Measurements from ENCODE around the gene ATG16L2.
"Not testable (repeated sequence)": the region's sequence is repeated elsewhere in the genome, so short reads cannot be mapped to it uniquely, and the experiment has no call there.

ATG16L2 gene

GRCh38 chr11:72806378-72806777 lies 7.8 kb upstream of the ATG16L2 start:
- not testable (repeated sequence) for DNase-seq (ENCODE audit: low read depth)

- peak; percentile 41 for DNase-seq (ENCODE audit: low read depth)
These were observed 7.1 kb upstream of the ATG16L2 start for GRCh38 chr11:72807021-72807693.

- no peak for DNase-seq (ENCODE audit: low read depth)
These were observed 6.4 kb upstream of the ATG16L2 start for GRCh38 chr11:72807792-72808191.

GRCh38 chr11:72808331-72808798 lies 5.8 kb upstream of the ATG16L2 start:
- DNase-seq (ENCODE audit: low read depth): no peak

- DNase-seq (ENCODE audit: low read depth): not testable (repeated sequence)
These were observed 2.5 kb upstream of the ATG16L2 start for GRCh38 chr11:72811686-72812085.

- no peak for DNase-seq (ENCODE audit: low read depth)
These were observed 1.6 kb upstream of the ATG16L2 start for GRCh38 chr11:72812604-72812966.

- no peak for DNase-seq (ENCODE audit: low read depth)
These were observed 1.1 kb upstream of the ATG16L2 start for GRCh38 chr11:72812967-72813739.

GRCh38 chr11:72813740-72814285 lies 398 bp upstream of the ATG16L2 start:
- DNase-seq (ENCODE audit: low read depth): peak; percentile 54

- no peak for DNase-seq (ENCODE audit: low read depth)
These were observed 953 bp downstream of the ATG16L2 start for GRCh38 chr11:72815110-72815618.

- DNase-seq (ENCODE audit: low read depth): no peak
These were observed 2.3 kb downstream of the ATG16L2 start for GRCh38 chr11:72816404-72816990.

GRCh38 chr11:72817966-72818365 lies 3.8 kb downstream of the ATG16L2 start:
- DNase-seq (ENCODE audit: low read depth): no peak

GRCh38 chr11:72818971-72819370 lies 4.8 kb downstream of the ATG16L2 start:
- DNase-seq (ENCODE audit: low read depth): no peak

- no peak for DNase-seq (ENCODE audit: low read depth)
These were observed 6.4 kb downstream of the ATG16L2 start for GRCh38 chr11:72820439-72821139.

GRCh38 chr11:72821221-72821919 lies 7.2 kb downstream of the ATG16L2 start:
- DNase-seq (ENCODE audit: low read depth): no peak

GRCh38 chr11:72821920-72822799 lies 7.9 kb downstream of the ATG16L2 start:
- no peak for DNase-seq (ENCODE audit: low read depth)

- no peak for DNase-seq (ENCODE audit: low read depth)
These were observed 9.0 kb downstream of the ATG16L2 start for GRCh38 chr11:72823105-72823804.

- DNase-seq (ENCODE audit: low read depth): no peak
These were observed 9.8 kb downstream of the ATG16L2 start for GRCh38 chr11:72824020-72824419.

GRCh38 chr11:72824811-72825505 lies 10.7 kb downstream of the ATG16L2 start:
- DNase-seq (ENCODE audit: low read depth): no peak

- no peak for DNase-seq (ENCODE audit: low read depth)
These were observed 11.4 kb downstream of the ATG16L2 start for GRCh38 chr11:72825661-72826060.
